ENCODE results near the gene EMP1.
A peak's percentile ranks its signal among the peaks of the same experiment; 100 is the strongest.

EMP1 gene

DNA sequence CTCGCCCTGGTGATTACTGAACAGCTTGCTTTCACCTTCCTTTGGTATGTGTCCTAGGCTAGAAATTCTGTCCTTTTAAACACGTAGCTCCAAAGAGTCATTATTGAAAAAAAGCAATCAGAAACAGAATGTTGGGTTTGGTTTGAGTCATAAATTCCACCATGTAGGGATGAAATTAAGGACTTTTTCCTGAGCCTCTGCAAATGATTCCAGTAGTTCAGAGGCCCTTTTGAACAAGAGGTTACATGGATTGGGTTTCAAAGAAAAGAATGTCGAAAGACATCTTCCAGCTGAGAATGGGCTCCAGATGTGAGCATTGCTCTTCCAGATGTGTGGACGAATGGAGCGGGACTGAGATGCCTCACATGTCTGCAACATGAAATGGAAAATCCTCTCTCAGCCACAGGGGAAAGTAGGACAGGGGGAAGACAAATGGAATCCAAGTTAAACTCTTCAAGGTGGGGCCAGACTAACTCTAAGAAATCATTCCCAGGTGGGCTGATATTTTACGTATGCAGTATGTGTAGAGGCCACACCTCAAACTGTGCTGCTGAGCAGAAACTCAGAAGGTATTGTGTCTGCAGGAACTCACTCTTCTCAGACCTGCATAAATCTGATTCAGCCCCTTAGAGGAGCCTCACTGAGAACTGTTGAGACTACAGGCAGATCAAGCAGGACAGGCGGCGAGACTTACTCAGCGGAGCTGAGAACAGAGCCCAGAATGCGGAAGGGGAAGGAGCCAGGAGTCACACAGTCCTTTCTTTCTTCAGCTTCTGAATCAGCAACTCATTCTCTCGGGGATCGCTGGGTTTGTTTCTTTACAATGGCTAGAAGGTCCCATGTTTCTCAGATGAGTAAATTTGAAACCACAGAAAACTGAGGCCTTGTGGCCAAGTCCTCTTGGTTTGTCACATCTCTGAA lies 23.3 kb upstream of the EMP1 start:
- DNase-seq = peak in 1 of 5 experiments; percentile 59

DNA sequence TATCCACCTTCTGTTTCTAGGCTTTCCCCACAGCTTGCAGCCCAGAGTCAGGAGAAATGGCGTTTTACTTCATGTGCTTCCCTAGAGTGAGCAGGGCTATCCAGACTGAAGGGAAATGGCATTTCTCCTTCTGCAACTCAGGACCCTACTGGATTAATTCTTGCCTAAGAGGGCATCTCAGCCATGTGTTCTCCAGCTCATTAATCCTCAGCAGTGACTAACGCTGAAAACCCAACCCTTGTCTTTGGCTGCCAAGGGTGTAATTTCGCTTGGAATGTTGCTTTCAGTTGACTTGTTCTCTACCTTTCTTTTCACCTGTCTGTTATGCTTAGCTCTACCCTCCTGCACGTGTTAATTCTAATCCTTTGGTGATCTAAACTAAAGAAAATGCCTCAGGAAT lies 21.0 kb upstream of the EMP1 start:
- no peak for DNase-seq

DNA sequence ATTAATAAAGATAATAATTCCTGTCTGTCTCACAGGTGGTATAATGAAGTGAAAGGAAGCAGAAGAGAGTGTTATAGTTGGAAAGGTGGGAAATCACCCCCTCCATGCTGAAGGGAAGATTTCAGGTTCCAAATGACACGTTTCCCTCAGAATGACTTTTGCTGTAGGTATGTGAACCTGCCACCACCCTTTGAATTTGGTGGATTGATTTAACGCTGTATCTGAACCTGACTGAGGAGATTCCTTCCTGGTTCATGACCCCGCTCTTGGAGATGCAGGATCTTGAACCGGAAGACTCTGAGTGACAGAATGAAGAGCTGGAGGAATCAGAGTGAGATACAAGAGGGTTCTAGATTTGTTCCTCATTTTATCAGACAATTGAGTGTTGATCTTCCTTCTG lies 20.3 kb upstream of the EMP1 start:
- DNase-seq = no peak

DNA sequence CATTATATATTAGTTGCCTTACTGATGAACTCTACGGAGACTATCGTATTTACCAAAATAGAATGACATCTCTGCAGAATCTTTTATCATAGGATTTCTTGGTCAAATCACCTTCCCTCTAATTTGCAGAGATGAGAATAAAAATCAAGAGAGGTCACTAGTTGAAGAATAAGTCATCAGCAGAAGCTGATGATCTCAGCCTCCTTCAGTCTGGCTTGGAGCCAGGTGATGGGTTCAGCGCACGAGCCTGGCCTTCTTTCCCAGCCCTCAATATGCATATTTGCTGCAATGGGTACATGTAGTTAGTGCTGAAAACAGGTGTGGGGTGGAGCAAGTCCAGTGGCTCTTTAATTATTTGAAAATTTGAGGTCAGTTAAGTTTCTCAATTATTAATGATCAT lies 19.2 kb upstream of the EMP1 start:
- no peak for DNase-seq

DNA sequence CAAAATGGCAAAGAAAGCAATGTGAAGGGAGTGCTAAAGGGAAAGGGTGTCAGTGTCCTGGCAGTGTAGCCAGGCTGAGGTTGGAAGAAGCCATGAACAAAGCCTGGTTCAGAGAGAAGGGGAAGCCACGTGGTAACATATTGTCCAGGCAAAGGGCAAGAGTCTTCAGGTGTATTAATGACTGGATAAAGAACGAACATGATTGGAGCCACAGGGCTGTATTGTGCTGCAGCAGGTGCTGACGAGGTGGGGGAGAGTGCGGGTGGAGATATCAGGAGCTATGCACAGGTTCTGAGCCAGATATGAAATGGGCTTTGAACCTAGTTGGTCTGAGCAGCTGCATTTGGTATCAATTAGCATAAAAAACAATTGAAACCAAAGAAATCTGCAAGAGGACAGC lies 18.6 kb upstream of the EMP1 start:
- DNase-seq = no peak

DNA sequence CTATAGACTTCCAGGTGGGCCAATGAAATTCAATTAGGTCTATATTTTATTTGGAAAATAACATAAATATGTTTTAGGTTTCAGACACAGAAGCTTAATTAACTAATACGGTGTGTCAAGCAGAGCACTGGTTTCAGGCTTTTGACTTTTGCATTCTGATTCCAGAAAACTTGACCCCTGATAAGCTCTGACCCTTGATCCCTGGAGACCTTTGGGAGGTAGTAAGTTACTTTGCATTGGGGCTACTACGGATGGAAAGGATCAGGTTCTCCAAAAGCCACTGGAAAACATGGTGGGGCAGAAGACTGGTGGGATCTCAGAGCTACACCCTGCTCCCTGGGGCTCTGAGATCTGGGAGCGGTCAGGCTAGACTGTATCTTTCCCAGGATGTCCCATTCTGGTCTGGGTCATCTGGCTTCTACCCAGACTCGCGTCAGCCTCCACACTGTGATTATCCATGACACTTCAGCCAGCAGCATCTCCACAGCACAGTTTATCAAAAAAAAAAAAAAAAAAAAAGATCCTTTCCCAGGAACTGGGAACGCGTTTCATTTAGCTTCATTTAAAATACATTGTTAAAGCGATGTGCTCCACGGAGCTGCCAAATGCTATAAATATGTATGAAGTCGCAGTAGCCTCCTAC lies 17.8 kb upstream of the EMP1 start:
- DNase-seq = no peak

DNA sequence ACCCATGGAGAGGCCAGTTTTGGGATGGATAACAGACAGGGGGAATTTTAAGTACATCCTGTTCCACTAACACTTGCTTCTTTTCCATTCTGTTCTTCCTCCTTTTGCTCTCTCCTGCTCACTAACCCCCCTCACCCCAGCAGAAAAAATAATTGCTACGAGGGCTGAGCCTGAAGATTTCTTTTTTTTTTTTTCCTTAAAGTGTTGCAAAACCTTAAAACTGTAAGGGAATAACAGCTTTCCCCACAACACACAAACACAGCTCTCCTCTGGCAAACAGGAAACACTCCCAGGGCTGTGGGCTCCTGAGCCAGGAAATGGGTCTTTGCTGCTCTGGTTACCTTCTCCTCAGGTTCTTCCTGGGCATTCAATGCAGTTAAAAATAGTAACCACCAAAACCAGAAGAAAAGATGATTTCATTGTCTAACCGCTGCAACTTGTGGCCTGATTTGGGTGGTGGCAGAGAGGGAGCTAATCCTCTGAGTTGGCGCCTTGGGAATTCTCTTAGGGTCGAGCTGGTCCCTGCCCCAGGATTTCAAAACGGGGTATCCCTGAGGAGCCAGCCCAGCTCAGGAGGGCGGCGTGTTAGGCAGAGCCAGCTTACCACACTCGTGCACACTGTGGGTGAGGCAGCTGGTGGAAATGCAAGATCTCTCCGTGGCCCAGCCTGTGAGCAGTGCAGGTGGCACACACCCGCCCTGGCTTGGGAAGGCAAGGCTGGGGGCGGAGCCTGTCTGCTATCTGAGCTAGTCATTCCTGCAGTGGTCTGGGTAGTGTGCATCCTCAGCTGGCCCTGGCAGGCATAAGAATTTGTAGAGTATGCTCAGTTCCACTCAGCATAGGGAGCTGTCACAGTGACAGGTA lies 17.1 kb upstream of the EMP1 start:
- peak in 4 of 5 experiments; percentile 2 to 69 (median 26) for DNase-seq

DNA sequence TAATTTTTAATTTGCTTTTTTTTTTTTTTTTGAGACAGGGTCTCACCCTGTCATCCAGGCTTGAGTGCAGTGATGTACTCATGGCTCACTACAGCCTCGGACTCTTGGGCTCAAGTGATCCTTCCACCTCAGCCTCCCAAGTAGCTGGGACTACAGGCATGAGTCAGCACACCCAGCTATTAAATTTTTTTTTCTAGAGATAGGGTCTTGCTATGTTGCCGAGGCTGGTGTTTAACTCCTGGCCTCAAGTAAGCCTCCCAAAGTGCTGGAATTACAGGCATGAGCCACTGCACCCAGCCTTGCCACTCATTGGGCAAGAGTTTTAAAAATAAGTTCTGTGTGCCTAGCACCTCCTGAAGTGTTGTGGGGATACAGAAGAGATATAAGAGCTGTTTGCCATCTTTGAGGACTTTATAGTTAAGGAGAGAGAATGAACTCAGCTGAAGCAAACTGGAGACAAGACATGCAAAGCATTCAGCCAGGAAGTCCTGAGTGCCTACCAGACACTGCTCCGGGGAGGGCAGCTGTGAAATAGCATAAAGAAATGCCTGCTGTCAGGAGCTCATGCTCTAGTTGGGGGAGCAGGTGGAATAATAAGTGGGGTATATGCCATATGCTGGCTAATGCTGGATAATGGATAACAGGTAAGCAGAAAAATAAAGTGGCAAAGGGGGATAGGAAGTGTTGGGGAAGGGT lies 15.0 kb upstream of the EMP1 start:
- no peak for DNase-seq

DNA sequence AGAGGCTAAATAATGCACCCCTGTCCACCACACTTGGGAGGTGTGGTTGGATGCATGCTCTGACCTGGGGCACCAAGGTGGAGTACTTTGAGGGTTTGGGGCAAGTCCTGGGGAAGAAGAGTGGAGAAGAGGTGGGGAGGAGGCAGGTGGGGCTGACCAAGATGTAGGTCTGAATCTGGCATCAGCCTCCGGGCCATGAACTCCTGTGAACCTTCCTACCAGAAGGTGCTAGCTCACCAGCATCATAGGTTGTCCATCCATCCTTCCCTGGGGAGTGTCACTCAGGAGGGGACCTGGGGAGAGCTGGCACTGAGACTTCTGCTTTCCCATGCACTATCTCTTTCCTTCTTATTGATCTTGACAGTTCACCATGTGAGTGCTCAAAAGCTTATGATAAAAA lies 13.6 kb upstream of the EMP1 start:
- DNase-seq = no peak

DNA sequence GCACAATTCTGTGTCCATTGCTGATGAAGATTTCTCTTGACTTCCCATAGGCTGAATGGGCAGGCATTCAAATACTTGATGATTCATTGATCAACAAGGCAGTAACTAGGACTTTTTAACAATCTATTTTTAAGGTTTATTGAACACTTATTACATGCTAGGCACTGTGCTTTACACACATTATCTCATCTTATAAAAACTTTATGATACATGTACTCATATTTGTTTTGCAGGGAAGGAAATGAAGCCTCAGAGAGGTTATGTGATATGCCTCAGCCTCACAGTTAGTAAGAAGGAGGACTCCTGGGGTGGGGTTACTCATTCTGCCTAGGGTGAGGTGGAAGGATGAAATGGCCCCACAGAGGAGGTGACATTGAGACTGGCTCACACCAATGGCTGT lies 12.9 kb upstream of the EMP1 start:
- no peak for DNase-seq

DNA sequence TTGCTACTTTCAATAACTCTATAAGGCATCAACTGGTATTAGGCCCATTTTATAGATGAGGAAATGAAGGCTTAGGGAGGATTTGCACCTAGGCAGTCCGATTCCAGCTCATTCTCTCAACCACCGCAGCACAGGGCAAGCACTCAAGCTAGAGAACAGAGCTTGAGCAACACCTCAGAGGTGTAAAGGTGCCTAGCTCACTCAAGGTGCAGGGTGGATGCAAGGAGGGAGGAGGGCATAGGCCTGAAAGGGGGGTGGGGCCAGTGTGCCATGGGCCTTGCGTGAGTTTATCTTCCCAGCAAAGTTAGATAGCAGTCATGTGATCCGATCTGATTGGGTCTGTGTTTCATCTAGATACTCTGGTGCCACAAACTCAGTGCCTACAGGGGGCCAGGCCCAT lies 10.2 kb upstream of the EMP1 start:
- no peak for DNase-seq

DNA sequence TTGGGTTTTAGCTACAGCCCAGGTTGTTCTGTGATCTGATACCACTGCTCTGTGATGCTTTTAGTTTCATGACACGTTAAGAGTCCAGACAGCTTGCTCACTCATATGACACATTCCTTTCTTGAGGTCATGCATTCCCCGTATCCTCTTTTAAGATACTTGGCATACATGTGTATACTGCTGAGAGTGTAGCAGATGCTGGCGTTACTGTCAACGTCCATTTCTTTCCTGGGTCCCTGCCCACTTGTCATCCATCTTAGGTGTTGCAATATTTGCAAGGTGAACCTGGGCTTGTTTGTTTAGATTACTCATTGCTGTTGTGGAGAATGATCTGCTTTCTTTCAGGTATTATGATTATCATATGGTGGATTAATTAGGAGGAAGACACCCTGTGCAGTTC lies 9.1 kb upstream of the EMP1 start:
- no peak for DNase-seq

DNA sequence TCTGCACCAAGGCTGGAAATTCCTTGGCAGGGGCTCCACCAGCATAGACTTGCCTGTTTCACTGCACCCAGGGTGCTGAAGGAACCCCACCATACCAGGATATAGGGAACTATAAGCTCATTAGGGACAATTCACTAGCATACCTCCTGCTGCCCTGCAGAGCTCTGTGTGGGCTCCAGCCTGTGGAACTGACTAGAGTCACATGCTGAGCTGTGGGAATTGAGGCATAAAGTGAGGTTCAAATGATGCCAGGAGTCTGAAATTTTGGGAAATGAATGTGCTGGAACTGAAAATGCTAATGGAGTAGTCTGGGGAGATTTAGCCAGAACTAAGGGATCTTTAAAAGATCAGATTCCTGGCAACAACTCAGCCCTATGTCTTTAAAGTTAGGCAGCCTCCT lies 7.3 kb upstream of the EMP1 start:
- no peak for DNase-seq

DNA sequence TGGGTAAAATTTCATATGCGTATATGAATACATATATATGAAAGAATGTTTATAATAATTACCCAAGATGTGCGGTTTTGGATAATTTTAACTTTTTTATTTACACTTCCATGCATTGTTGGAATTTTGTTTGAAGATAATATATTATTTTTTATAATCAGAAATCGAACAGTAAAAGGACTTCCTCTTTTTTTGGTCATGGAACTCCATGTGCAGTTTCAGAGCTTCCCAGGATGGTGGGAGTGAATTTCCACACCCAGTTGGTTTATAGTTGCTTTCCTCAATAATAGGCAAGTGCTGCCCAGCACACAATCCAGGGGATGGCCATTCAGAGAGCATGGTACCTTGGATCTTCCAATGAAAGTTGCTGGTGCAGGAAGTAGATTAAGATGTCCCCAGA lies 6.3 kb upstream of the EMP1 start:
- DNase-seq = no peak

DNA sequence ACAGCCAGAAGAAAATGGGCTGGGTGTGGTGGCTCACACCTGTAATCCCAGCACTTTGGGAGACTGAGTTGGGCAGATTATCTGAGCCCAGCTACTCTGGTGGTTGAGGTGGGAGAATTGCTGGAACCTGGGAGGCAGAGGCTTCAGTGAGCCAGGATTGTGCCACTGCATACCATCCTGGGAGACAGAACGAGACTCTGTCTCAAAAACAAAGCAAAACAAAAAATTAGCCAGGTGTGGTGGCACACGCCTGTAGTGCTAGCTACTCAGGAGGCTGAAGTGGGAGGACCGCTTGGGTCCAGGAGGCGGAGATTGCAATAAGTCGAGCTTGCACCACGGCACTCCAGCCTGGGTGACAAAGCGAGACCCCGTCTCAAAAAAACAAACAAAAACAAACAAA lies 3.8 kb upstream of the EMP1 start:
- no peak for DNase-seq

DNA sequence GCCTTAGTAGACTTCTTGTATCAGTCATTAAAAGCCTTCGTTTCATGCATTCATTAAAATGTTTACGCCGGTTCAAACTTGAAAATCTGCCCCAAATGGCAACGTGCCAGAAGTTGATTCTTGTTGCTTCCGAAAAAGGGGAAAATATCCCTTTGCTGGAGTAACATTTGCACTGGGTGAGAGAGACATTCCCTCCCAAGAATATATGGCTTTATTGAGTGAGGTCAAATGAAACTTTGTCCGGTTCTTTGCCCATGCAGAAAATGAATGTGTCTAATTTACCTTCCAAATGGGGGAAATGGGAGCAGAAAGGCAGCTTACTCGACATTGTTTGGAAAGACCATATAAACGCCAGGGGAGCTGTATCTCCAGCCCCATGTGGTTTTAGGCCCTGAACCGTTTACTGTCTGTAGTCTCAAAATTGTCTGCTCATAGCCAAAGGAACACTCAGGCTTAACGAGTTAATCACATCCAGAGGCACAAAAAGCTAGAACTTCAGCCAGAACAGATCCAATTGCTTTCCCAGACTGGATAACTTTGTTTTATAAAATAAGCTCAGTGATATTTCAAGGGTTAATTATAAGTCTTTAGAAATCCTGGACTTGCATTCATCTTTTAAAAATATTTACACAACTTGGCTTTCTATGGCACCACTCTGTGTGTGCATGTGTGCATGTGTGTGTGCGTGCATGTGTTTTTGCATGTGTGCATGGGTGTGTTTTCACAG lies 2.9 kb upstream of the EMP1 start:
- no peak for DNase-seq

DNA sequence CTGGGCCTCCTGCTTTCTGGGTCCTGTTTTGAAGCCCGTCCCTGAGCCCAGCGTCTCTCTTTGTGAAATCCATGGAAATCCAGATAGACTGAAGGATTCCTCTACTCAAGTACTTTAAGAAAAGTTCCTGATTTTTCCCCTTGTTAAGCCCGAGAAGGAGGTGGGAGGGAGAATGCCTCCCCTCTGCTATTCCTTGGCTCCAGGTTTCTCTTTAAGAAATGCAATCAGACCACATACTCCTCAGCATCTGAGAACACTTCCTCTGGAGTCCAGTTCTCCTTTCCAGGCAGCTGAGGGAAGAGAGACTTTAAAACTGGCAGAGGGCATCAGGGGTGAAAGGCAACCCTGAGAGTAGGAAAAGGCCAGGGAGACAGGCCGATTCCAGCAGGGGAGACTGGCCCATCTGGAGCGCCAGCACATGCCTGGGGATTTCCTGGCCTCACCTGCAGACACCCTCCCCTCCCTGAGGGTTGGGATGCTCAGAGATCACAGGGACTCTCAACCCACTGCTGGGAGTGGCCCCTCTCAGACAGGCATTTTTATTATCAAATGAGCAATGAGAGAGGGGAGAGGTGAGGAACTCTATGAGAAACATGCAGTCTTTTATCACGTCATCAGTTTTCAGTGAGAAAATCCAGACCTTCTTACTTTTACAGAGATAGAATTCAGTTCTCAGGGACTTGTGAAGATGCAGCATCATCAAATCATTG lies 2.0 kb upstream of the EMP1 start:
- no peak for DNase-seq

DNA sequence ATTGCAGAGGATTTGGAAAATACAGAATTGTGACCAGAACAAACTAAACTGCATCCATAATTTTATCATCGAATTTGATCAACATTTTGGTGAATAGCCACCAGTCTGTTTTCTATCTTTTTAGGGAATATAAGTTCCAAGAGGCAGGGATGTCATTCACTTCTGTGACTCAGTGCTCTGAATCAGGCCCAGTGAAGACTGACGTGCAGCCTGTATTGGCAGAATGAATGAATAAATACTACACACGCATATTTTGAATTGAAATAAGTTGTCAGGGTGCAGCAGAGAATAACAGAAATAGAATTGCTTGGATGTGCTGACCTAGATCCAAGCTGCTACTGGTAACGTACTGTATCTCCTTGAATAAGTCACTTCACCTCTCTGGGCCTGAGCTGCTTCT lies 1.3 kb upstream of the EMP1 start:
- no peak for DNase-seq

DNA sequence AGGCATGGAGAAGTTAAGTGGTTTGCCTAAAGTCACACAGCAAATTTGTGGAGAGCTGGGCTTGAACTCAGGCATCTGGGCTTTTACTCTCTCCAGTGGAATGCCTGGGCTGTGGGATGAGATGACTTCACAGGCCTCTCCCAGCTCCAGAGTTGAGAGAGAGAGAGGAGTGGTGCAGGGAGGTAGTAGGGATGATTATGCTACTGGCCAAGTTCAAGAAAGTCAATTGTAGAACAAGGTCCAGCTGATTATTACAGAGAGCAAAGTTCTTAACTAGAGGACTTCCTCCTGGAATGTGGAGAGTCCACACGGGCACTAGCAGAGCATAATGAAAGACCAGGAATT lies 769 bp upstream of the EMP1 start:
- DNase-seq = no peak

DNA sequence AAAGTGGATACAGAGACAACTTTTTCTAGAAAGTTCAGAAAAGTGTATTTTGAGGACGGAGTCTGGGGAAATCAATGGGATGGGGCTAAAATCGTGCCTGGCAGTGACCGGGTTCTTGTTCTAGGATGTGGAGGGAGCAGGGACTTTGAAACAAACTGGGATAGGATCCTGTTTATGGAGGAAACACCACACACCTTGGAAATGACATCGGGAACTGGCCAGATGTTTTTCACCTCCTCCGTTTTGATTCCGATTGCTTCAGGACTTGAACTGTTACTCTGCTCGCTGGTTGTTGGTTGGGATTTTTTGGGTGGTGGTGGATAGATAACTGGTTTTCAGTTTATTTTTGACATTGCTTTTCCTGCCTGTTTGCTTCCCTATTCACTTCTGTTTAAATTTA lies 506 bp downstream of the EMP1 start:
- DNase-seq = no peak

DNA sequence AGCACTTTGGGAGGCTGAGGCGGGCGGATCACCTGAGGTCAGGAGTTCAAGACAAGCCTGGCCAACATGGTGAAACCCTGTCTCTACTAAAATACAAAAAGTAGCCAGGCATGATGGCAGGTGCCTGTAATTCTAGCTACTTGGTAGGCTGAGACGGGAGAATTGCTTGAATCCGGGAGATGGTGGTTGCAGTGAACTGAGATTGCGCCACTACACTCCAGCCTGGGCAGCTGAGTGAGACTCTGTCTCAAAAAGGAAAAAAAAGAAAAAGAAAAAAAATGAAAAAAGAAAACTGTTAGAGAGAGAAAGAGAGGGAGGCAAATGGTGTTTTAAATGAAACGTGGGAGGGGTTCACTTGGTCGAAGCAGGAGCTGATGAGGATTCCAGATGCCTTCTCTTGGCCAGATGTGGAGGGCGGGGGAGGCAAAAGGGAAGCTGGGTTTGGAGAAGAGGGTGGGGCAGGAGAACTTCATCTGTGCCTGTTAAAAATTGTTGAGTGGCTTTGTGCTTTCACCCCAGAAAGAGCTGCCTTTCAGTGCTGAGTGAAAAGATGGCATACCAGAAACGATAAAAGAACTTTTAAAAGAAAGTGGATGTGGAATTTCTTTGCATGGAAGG lies 1.1 kb downstream of the EMP1 start:
- no peak for DNase-seq

All from T-helper 2 cell (primary cell).